ENCODE results near the gene UBE2L3. TPM values are rescaled to one million over a fixed set of nuclear protein-coding genes. Genes with fewer than 3 reads are reported as not detected.

Gene UBE2L3
- total RNA-seq (2016; rRNA removed; fragmentation: Illumina TruSeq; extraction: Trizol) = 58.1 and 74.0 TPM in 2 replicates
- 18.9 and 21.0 TPM in 2 replicates for total RNA-seq (2016; cell fraction: cytosol; rRNA removed; fragmentation: Illumina TruSeq; extraction: Trizol; ENCODE audit: low read depth)
- 54.7 and 71.2 TPM in 2 replicates for total RNA-seq (2016; cell fraction: insoluble cytoplasmic fraction; rRNA removed; fragmentation: Illumina TruSeq; extraction: Trizol)
- total RNA-seq (2016; cell fraction: membrane; rRNA removed; fragmentation: Illumina TruSeq; extraction: Trizol) = 28.3 and 30.3 TPM in 2 replicates
- total RNA-seq (2016; cell fraction: nucleus; rRNA removed; fragmentation: Illumina TruSeq; extraction: Trizol) = 19.5 and 20.6 TPM in 2 replicates
- polyA plus RNA-seq (2011; rRNA removed) = 28.4 and 30.2 TPM in 2 replicates
- 23.5 and 29.7 TPM in 2 replicates for polyA plus RNA-seq (2011; cell fraction: cytosol; rRNA removed)
- 6.3 and 8.9 TPM in 2 replicates for polyA plus RNA-seq (2011; cell fraction: nucleus; rRNA removed)
- 34.6 and 41.4 TPM in 2 replicates for polyA plus RNA-seq (2012)
- polyA plus RNA-seq (2016; cell fraction: cytosol; fragmentation: Illumina TruSeq; extraction: Trizol; ENCODE audit: low read depth) = 22.0 and 22.8 TPM in 2 replicates
- 108 and 112 TPM in 2 replicates for polyA plus RNA-seq (2016; cell fraction: insoluble cytoplasmic fraction; fragmentation: Illumina TruSeq; extraction: Trizol; ENCODE audit: low read depth)
- polyA plus RNA-seq (2016; cell fraction: membrane; fragmentation: Illumina TruSeq; extraction: Trizol; ENCODE audit: low read depth) = 30.8 and 30.9 TPM in 2 replicates
- polyA plus RNA-seq (2016; cell fraction: nucleus; fragmentation: Illumina TruSeq; extraction: Trizol; ENCODE audit: insufficient read depth, low read depth) = 38.8 and 39.3 TPM in 2 replicates
- 22.7 and 33.2 TPM in 2 replicates for polyA minus RNA-seq (2011; rRNA and poly(A)+ RNA removed; ENCODE audit: low replicate concordance)
- 16.1 and 16.5 TPM in 2 replicates for polyA minus RNA-seq (2011; cell fraction: cytosol; rRNA and poly(A)+ RNA removed)
- polyA minus RNA-seq (2011; cell fraction: nucleus; rRNA and poly(A)+ RNA removed) = 8.5 and 11.7 TPM in 2 replicates
- percentile 72 among the genes with signal in this experiment for Bru-seq, nascent RNA
- BruChase-seq, experiment 1, labeled RNA remaining after a 6-hour chase = percentile 81 among the genes with signal in this experiment
- BruChase-seq, experiment 2, labeled RNA remaining after a 2-hour chase = percentile 74 among the genes with signal in this experiment
- long read RNA-seq, experiment 1, transcript UBE2L3-201 (4 exons, 3,028 nt) = major isoform, 178 of 188 reads
- long read RNA-seq, experiment 1, partial matches to known transcripts = 4 of 188 reads
- long read RNA-seq, experiment 1, other reads (novel, unspliced or antisense) = 5 of 188 reads
- long read RNA-seq, experiment 2, transcript UBE2L3-201 (4 exons, 3,028 nt) = major isoform, 114 of 237 reads
- long read RNA-seq, experiment 2, partial matches to known transcripts = 31 of 237 reads
- long read RNA-seq, experiment 2, other reads (novel, unspliced or antisense) = 89 of 237 reads

DNA sequence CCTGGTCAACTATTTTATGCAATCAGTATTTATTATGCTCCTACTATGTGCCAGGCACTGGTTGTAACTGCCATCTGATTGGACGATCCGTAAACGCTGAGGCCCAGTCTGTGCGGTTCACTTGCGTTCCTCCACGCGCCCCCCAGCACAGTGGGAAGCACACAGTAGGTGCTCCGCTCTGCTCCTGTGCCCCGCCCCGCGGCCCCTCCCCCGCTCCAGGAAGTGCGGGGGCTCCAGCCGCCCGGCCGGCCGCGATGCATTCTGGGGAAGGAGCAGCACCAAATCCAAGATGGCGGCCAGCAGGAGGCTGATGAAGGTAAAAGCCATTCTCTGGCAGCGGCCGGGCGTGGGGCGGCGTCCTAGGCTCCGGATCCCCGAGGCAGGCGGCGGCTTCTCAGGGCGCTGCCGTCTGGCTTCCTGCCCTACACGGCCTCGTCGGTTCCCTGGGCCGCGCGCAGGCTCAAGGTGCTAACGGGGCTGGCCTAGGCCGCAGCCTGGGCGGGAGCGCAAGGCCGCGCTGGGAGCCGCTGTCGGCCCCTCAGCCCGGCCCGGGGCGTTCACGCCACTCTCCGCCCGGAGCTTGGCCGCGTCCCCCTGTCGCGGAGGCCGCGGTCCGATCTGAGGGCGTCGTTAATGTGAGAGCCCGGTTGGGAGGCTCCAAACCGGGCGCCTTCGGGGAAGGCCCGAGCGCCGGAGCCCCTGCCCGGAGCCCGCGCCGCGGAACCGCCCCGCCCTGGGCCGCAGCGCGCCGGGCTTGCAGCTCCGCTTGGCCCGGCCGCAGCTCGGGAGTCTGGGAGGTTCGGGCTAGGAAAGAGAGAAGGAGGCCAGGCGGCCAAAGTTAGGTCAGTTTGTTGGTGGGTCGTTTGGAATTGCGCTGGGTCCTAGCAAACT is at the start of gene UBE2L3:
TSS of gene UBE2L3 (plus strand) at position 259 of the 891 bp plus-strand sequence. CDS start at position 290, 31 bp downstream.
- Histone ChIP-seq H3K4me1 (ENCODE audit: insufficient read depth, low read length) (peaks cover 57% of the 10 kb centered on the region), H3K4me3 (replicated peaks in 1 of 3; ENCODE audit: insufficient read depth in 1 of 3, low read depth in 2 of 3, low read length in 3 of 3) (peak within 1 kb of the TSS; percentile 80 to 98 (median 93)), H3K27ac (ENCODE audit: extremely low read length, insufficient read depth, low read length) (peak within 1 kb of the TSS; percentile 84), H3K36me3 (replicated peaks in 1 of 2; ENCODE audit: control insufficient read depth in 1 of 2, insufficient read depth in 2 of 2, low read length in 2 of 2) (peaks cover 0 to 7% of the 10 kb centered on the region in 2 experiments; a peak in 2 of 5 replicates), H4K20me1 (ENCODE audit: insufficient read depth, low read length) (peaks cover 47% of the 10 kb centered on the region), H3K4me2 (ENCODE audit: low read depth, low read length) (peak within 1 kb of the TSS; percentile 81), H3K27me3 (ENCODE audit: control insufficient read depth in 1 of 2, insufficient read depth in 2 of 2, low read length in 2 of 2) (no peaks in the 10 kb centered on the region; a peak in 1 of 5 replicates), H3K79me2 (ENCODE audit: insufficient read depth, low read length) (peaks cover 51% of the 10 kb centered on the region), H3K9me3 (ENCODE audit: low read length) (no peaks in the 10 kb centered on the region), H2AFZ (ENCODE audit: low read length) (no peak within 1 kb of the TSS), H3K9ac (ENCODE audit: insufficient read depth, low read depth, low read length) (peak within 1 kb of the TSS; percentile 99)
- 0% methylated on average over 9 of the region's 85 CpGs for WGBS (ENCODE audit: low lambda C conversion rate)
- FAIRE-seq (no peak), DNase-seq (ENCODE audit: low spot score) (peak; percentile 62), ATAC-seq (peak; percentile 71)
- in situ Hi-C loops (cut with HindIII; ENCODE audit: extremely low pct_ligation_motif_present, low pct_unique_long_range_greater_than_20kb) = no loop called here
- ChIA-PET POLR2A (interaction anchor here (1.0 to 1.4 kb wide), 4 partner anchors 62 to 111 kb away, joined by 3 to 5 read pairs (median 4); partner anchors contain the start of gene YDJC), CTCF (ENCODE audit: low intra/inter-chr PET ratio, low total read pairs) (no interaction called here)
- BruUV-seq (replicated peaks) = TSS peak; percentile 95
- intact Hi-C loops (cut with micrococcal nuclease; ENCODE audit: unreplicated experiment) = no loop called here
- TF ChIP-seq RXRB (CRISPR knock-in tag; IDR thresholded peaks at IDR 0.05; ENCODE audit: borderline replicate concordance) = peak; percentile 41; the same call in 1 of the 2 replicates
- TF ChIP-seq EEA1 (CRISPR knock-in tag; IDR thresholded peaks at IDR 0.05; ENCODE audit: borderline replicate concordance) = peak; percentile 94
- TF ChIP-seq, protein P1, sequence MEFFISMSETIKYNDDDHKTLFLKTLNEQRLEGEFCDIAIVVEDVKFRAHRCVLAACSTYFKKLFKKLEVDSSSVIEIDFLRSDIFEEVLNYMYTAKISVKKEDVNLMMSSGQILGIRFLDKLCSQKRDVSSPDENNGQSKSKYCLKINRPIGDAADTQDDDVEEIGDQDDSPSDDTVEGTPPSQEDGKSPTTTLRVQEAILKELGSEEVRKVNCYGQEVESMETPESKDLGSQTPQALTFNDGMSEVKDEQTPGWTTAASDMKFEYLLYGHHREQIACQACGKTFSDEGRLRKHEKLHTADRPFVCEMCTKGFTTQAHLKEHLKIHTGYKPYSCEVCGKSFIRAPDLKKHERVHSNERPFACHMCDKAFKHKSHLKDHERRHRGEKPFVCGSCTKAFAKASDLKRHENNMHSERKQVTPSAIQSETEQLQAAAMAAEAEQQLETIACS (CRISPR knock-in tag; IDR thresholded peaks at IDR 0.05) = no peak
- peak; percentile 94; the same call in 1 of the 2 replicates for TF ChIP-seq BRD4 (CRISPR knock-in tag; IDR thresholded peaks at IDR 0.05)
- TF ChIP-seq, protein P2, sequence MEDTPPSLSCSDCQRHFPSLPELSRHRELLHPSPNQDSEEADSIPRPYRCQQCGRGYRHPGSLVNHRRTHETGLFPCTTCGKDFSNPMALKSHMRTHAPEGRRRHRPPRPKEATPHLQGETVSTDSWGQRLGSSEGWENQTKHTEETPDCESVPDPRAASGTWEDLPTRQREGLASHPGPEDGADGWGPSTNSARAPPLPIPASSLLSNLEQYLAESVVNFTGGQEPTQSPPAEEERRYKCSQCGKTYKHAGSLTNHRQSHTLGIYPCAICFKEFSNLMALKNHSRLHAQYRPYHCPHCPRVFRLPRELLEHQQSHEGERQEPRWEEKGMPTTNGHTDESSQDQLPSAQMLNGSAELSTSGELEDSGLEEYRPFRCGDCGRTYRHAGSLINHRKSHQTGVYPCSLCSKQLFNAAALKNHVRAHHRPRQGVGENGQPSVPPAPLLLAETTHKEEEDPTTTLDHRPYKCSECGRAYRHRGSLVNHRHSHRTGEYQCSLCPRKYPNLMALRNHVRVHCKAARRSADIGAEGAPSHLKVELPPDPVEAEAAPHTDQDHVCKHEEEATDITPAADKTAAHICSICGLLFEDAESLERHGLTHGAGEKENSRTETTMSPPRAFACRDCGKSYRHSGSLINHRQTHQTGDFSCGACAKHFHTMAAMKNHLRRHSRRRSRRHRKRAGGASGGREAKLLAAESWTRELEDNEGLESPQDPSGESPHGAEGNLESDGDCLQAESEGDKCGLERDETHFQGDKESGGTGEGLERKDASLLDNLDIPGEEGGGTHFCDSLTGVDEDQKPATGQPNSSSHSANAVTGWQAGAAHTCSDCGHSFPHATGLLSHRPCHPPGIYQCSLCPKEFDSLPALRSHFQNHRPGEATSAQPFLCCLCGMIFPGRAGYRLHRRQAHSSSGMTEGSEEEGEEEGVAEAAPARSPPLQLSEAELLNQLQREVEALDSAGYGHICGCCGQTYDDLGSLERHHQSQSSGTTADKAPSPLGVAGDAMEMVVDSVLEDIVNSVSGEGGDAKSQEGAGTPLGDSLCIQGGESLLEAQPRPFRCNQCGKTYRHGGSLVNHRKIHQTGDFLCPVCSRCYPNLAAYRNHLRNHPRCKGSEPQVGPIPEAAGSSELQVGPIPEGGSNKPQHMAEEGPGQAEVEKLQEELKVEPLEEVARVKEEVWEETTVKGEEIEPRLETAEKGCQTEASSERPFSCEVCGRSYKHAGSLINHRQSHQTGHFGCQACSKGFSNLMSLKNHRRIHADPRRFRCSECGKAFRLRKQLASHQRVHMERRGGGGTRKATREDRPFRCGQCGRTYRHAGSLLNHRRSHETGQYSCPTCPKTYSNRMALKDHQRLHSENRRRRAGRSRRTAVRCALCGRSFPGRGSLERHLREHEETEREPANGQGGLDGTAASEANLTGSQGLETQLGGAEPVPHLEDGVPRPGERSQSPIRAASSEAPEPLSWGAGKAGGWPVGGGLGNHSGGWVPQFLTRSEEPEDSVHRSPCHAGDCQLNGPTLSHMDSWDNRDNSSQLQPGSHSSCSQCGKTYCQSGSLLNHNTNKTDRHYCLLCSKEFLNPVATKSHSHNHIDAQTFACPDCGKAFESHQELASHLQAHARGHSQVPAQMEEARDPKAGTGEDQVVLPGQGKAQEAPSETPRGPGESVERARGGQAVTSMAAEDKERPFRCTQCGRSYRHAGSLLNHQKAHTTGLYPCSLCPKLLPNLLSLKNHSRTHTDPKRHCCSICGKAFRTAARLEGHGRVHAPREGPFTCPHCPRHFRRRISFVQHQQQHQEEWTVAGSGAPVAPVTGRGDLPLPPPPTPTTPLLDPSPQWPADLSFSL (CRISPR knock-in tag; IDR thresholded peaks at IDR 0.05) = no peak; the same call in 1 of the 2 replicates
- TF ChIP-seq, protein P3, sequence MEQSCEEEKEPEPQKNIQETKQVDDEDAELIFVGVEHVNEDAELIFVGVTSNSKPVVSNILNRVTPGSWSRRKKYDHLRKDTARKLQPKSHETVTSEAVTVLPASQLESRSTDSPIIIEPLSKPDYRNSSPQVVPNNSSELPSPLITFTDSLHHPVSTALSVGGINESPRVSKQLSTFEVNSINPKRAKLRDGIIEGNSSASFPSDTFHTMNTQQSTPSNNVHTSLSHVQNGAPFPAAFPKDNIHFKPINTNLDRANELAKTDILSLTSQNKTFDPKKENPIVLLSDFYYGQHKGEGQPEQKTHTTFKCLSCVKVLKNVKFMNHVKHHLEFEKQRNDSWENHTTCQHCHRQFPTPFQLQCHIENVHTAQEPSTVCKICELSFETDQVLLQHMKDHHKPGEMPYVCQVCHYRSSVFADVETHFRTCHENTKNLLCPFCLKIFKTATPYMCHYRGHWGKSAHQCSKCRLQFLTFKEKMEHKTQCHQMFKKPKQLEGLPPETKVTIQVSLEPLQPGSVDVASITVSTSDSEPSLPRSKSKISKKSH (CRISPR knock-in tag; IDR thresholded peaks at IDR 0.05; ENCODE audit: borderline replicate concordance) = no peak; the same call in 1 of the 2 replicates
